Fibroblast of skin of right quadriceps (primary cell): Measurements from ENCODE around the gene USP15.

Experiments
- DNase-seq: peaks from one replicate; pipeline ENCODE4 v3.0.0-alpha.2; 2013

Gene USP15

GRCh38 chr12:62259993-62260732 lies at the start of gene USP15:
USP15 (plus strand) TSS chr12:62260404; CDS start chr12:62260415, 11 bp downstream.
- peak; percentile 98 for DNase-seq

GRCh38 chr12:62210422-62210821 lies 49.8 kb upstream of the USP15 start:
- DNase-seq = peak; percentile 31

DNA sequence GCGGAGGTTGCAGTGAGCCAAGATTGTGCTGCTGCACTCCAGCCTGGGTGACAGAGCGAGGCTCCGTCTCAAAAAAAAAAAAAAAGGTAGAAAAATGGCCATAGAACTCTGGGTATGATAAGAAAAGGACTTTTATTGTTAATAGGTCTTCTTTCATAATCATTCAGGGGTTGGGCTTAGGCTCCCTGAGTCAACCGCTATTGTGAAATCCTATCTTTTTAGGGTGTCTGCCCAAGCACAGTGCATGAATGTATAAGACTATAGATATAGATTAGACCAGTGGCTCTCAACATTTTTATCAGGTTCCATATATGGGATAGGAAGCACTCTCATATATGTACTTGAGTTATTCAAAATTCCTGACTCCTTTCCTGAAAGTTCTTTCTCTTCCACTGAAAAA lies 48.7 kb upstream of the USP15 start:
- DNase-seq = no peak

DNA sequence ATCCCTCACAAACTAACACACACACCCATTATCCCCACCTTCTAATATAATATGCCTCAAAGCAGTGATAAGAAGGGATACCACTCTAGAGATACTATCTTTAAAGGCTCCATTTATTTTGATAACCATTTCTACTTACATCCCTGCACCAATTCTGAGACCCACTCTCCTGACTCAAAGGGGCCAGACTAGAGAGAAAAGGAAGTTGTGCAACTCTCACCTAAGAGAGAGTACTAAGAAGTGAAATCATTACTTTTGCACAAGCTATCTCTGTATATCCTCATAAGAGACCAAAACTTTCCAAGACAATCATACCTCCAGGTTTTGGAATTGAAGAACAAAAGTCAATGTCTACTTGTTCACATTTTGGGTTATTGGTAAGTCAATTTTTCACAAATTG lies 45.4 kb upstream of the USP15 start:
- DNase-seq = no peak

GRCh38 chr12:62215506-62215905 lies 44.7 kb upstream of the USP15 start:
- DNase-seq = no peak

- DNase-seq = no peak
Observed at GRCh38 chr12:62217466-62218194, 42.6 kb upstream of the USP15 start.

- no peak for DNase-seq
Observed at GRCh38 chr12:62221107-62221506, 39.1 kb upstream of the USP15 start.

DNA sequence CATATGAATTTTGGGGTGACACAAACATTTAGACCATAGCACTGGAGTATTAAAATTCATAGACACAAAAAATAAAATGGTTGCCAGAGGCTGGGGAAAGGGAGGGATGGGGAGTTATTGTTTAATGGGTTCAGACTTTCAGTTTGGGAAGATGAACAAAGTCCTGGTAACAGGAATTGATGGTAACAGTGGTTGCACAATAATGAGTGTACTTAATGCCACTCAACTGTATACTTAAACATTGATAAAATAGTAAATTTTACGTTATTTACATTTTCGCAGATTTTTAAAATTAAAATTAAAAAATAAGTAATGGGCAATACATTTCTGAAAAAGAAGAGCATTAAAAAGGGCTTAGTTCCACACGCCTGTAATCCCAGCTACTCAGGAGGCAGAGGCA lies 35.6 kb upstream of the USP15 start:
- DNase-seq = no peak

DNA sequence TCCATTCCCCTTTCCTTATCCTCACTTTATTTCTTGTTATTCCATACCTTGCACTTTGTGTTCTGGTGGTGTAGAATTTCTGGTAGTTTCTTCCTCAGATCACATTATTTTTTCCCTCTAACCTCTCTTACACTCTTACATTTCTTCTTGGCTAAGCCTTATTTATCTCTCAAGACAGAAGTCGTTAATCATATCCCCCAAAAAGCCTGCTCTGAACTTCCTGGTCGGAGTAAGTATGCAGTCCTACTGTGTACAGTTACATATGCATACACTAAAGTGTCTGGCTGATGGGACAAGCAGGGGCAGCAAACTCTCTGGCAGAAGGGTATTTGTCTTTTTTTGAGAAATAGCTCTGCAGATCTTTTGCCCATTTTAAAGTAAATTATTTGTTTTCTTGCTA lies 33.1 kb upstream of the USP15 start:
- DNase-seq = no peak

DNA sequence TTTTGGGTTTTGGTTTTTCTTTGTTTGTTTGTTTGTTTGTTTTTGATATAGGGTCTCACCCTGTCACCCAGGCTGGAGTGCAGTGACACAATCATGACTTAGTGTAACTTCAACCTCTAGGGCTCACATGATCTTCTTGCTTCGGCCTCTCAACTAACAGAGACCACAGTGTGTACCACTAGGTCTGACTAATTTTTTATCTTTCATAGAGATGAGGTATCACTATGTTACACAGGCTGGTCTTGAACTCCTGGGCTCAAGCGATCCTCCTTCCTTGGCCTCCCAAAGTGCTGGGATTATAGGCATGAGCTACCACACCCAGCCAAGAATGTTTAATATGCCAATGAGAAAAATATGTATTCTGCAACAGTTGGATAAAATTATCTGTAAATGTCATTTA lies 29.6 kb upstream of the USP15 start:
- DNase-seq = no peak

DNA sequence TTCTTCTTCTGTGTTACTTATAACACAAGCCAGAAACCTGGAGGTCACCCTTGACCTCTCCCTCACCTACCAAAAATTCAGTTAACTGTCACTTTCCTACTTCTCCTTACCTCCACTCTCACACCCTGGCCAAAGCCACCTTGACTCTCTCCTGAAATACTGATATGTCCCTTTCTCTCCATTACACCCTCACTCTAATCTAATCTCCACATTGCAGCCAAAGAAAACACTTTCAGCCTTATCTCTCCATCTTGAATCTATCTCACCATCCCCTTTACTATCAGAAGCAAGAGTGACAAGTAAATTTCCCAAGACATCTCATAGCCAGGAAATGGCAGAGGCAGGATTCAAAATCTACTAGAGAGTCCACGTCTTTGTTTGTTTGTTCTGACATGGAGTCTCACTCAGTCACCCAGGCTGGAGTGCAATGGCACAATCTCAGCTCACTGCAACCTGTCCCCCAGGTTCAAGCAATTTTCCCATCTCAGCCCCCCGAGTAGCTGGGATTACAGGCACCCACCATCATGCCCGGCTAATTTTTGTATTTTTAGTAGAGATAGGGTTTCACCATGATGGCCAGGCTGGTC lies 28.0 kb upstream of the USP15 start:
- DNase-seq = no peak

GRCh38 chr12:62233805-62234204 lies 26.4 kb upstream of the USP15 start:
- DNase-seq = no peak

DNA sequence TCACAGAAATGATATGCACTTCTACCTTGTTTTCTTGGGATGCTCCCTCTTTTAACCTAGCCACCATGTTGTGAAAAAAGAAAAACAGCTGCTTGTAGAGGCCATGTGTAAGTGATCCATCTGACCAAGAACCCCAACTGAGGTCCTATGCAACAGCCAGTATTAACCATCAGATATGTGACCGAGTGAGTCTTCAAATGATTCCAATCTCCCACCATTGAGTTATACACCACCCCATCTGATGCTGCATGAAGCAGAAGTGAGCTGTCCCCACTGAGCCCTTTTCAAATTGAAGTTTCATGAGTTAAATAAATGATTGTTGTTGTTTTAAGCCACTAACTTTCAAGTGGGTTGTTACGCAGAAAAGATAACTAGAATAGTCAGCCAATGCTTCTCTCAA lies 20.6 kb upstream of the USP15 start:
- no peak for DNase-seq

- DNase-seq = no peak
Observed at GRCh38 chr12:62247281-62248045, 12.7 kb upstream of the USP15 start.

- peak; percentile 48 for DNase-seq
Observed at GRCh38 chr12:62248873-62249272, 11.3 kb upstream of the USP15 start.

GRCh38 chr12:62249419-62249818 lies 10.8 kb upstream of the USP15 start:
- DNase-seq = no peak

GRCh38 chr12:62250671-62251608 lies 9.3 kb upstream of the USP15 start:
- DNase-seq = peak; percentile 34

GRCh38 chr12:62251609-62251958 lies 8.6 kb upstream of the USP15 start:
- DNase-seq = no peak

GRCh38 chr12:62252576-62252975 lies 7.6 kb upstream of the USP15 start:
- DNase-seq = no peak

GRCh38 chr12:62254967-62255366 lies 5.2 kb upstream of the USP15 start:
- DNase-seq = no peak

DNA sequence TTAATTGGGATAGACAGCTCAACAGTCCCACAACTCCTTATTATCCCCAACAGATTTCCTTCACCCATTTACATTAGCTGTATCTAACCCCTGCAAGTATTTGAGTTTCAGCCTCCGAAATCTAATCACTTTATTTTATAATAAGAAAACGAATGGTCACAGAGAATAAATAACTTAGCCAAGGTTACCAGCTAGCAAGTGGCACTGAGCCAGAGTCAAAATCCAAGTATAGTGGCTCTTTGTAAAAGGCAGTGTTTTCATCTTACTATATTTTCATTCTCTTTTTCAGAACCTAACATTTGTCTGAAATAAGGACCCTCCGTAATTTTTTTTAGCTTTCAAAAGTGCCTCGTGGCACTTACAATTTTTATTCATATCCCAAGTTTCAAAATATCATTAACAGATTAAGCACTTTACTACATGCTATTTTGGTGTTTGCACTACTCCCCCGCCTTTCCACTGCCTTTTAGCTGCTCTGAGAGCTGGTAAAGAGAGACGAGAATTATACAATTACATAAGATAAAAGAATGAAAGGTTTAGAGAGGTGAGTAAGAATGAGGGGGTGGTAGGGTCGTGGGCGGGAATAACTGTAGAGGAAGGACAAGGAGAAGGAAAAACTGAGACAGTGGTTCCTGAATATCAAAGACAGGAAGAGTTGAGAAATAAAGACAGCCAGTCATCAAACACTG lies 3.7 kb upstream of the USP15 start:
- DNase-seq = no peak

GRCh38 chr12:62258231-62258630 lies 2.0 kb upstream of the USP15 start:
- no peak for DNase-seq
